HG03342 (cell line): Measurements from ENCODE around the gene ZMYND8.
"Not testable (repeated sequence)": the region's sequence is repeated elsewhere in the genome, so short reads cannot be mapped to it uniquely, and the experiment has no call there.

Experiments used
- ATAC-seq: cut with Tn5 transposase; IDR thresholded peaks from one replicate; pipeline ENCODE4 v1.9.1; 2021; ENCODE audit warnings: mild to moderate bottlenecking, moderate library complexity; ENCODE audit not compliant: unreplicated experiment

Gene ZMYND8

DNA sequence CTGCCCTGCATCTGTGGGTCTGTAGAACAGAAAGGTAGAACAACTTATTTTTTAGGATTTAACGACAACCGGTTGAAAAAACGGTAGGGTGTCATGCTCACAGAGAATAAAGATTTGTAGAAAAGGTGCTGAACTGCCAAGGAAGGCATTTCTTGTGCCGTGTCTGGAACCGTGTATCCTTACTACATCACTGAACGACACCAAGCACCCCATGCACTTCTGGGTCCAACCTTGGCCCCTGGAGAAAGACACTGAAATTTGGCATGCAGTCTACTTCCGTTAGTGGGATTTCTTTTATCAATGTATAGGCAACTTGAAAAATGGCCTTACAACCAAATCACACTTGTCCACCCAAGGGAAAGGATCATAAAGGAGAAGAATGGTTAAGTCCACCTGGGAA, 145.5 kb downstream of the ZMYND8 start:
- no peak for ATAC-seq

DNA sequence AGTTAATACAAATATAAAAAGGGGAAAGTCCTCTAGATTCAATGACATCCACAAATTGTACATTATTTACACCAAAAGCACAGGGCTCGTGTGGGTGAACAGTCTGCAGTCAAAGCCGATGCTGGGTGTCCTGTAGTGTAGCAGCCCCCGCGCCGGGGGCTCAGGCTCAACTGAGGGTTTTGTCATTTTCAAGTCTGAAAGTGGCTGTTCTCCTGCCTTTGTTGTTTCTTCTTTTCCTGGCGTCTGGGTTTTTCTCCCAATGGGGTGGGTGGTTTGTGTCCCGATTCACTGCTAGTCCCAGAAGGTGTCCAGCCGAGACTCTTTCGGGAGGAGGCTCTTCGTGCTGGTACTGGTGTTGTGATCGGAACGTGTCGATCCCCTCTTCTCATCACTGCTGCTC, 146.0 kb downstream of the ZMYND8 start:
- ATAC-seq = no peak

DNA sequence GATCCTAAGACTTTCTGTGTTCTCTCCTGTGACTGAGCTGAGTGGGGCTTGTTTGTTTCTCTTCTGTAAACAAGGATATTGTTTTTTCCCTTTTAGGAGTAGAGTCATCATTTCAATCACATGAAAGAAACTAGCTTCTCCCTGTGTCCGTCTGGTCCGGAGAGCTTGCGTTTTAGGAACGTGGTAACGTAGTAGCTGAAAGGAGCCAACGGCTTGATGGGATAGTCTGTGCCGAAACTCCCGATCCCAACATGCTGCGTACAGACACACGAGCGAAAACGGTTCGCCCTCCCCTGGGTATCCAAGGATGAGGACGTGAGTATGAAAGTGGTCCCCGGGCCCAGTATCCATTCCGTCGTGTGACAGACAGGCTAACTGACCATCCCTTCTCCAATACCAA, 146.5 kb downstream of the ZMYND8 start:
- no peak for ATAC-seq

DNA sequence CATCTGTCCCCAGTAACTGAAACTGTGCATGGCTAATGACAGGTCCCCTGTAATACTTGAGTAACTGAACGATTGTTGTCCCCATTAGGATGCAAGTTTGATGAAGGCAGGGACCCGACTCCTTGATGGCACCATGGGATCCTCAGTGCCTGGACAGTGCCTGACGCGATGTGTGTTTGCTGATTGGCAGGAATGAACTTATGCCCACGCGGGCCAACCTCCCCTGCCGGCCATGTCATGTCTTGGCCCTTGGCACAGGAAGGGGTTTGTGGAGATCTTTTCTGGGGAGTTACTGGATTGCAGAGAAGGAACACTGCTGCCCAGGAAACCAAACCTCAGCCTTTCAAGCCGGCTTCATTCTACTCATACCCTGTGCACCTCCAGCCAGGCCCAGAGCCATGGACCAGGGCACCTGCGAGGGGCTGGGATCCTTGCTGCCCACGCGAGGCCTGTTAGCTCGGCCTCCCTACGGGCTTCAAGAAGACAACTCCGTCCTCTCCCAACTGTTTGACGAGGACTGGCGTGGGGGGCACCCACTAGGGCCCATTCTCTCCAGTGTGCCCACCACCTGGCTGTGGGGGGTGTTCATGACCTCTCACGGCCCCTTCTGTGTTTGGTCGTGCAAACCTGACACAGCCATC, 147.8 kb downstream of the ZMYND8 start:
- ATAC-seq = no peak

DNA sequence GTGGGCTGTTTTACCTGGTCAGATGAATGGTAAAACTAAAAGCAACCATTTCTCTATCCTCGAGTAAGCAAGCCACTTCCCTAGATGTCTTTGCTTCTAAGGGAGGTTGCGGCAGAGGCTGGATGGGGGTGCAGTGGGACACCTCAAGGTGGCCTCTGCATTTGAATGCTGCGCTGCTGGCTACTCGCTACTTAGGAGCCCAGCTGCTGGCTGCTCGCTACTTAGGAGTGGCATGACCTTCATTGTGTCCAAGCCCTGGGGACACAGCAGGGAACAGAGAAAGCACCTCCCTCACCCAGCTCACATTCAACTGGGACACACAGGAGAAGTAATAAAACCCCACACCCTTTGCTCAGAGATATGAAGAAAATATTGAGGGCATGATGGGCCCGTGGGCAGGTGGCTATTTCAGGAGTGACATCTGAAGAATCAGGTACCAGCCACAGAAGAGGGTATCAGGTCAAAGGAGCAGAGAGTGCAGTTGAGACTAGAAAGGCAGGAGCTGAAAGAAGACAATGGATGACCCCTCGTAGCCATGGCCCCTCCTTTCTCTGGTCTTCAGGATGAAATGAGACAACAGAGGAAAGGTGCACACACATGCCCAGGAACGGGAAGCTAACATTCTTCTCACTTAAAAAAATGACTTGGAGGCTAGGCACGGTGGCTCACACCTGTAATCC, 149.4 kb downstream of the ZMYND8 start:
- ATAC-seq = no peak

DNA sequence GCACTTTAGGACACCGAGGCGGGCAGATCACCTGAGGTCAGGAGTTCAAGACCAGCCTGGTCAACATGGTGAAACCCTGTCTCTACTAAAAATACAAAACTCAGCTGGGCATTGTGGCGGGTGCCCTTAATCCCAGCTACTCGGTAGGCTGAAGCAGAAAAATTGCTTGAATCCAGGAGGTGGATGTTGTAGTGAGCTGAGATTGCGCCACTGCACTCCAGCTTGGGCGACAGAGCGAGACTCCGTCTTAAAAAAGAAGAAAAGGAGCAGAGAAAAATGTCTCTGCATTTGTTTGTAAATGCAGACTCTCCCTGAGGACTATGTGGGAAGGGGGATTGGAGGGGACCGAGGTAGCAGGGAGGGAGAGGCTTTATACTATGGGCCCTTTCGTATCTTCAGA, 149.9 kb downstream of the ZMYND8 start:
- not testable (repeated sequence) for ATAC-seq

DNA sequence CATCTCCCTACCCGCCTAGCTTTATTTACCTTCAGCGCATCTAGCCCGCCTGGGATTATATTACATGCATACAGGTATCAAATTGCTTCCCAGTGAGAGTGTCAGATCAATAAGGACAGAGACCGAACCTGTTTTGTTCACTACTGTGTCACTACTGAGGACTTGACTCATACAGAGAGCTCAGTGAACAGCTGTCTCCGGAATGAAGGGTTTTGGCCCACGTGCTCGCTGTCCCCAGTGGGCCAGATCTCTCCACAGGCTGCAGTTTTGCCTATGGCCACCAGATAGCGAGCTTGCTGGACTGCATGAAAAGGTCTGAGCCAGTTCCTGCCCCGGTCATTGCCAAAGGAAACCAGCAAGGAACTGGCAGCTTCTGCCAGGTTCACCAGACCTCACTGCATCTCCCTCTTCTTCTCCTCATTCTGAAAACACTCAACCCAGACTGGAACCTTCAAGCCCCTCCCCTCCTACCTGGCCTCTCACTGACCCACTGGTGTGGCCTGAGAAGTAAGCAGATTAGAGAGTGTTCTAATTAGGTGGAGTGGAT, 150.8 kb downstream of the ZMYND8 start:
- no peak for ATAC-seq

DNA sequence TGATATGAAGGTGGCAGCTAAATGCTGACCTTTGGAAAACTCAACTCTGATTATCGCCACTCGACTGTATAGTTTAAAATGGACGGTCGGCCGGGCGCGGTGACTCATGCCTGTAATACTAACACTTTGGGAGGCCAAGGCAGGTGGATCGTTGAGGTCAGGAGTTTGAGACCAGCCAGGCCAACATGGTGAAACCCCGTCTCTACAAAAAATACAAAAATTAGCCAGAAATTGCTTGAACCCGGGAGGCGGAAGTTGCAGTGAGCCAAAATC, 151.7 kb downstream of the ZMYND8 start:
- not testable (repeated sequence) for ATAC-seq

DNA sequence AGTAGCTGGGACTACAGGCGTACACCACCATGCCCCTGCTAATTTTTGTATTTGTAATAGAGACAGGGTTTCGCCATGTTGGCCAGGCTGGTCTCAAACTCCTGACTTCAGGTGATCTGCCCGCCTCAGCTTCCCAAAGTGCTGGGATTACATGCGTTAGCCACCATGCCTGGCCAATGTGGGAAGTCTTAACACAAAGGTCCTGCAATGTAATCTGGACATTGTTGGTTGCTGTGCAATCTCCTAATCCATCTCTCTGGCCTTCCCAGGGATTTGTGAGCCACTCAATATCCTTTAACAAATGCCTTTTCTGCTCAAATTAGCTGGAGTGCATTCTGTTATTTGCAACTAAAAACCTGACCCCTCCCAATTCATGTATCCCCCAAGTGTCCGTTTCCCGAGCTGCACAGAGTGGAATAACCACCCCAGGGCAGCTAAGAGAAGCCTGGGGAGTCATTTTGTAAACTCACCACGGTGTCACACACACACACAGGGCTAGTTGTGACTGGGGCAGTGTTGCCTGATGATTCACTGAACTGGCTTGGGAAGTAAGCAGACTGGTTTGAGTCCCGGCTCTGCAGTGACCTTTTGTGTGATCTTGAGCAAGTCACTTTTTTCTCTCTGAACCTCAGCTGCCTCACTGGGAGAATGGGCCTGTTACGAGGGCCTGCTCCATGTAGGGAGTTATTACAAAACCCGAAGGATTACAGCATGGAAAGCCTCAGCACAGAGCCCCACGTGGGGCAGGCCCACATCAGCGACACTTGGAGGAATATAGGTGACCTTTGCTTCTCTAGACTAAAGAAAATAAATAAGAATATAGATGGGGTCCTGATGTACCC, 152.3 kb downstream of the ZMYND8 start:
- ATAC-seq = no peak

DNA sequence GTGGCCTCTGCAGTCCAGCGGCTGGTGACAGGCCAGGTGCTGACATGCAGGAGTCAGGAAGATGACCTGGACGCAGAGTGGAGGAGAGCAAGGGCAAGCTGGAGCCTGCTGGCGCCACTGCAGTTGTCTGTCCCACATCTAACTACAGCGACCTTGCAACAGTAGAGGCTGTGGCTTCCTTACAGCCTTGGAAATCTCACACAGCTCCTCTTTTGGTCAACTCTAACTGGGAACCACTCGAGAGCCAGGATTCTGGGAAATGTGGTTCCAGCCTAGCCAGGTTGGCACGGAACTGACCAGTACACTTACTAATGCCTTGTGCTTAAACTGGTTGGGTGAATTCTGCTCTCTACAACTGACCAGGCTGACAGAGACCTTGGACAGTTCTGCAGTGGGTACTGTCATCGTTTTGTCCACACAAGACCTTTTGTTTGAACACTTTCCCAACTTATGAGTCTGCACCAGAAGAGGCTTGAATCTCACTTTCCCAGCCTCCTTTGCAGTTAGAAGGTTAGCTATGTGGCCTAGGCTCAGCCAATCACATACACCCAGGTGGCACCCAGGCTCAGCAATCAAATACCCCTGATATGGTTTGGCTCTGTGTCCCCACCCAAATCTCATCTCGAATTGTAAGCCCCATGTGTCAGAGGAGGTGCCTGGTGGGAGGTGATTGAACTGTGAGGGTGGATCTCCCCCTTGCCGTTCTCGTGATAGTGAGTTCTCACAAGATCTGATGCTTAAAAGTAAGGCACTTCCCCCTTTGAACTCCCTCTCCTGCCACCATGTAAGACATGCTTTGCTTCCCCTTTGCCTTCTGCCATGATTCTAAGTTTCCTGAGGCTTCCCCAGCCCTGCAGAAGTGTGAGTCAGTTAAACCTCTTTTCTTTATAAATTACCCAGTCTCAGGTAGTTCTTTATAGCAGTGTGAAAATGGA, 153.5 kb downstream of the ZMYND8 start:
- no peak for ATAC-seq

DNA sequence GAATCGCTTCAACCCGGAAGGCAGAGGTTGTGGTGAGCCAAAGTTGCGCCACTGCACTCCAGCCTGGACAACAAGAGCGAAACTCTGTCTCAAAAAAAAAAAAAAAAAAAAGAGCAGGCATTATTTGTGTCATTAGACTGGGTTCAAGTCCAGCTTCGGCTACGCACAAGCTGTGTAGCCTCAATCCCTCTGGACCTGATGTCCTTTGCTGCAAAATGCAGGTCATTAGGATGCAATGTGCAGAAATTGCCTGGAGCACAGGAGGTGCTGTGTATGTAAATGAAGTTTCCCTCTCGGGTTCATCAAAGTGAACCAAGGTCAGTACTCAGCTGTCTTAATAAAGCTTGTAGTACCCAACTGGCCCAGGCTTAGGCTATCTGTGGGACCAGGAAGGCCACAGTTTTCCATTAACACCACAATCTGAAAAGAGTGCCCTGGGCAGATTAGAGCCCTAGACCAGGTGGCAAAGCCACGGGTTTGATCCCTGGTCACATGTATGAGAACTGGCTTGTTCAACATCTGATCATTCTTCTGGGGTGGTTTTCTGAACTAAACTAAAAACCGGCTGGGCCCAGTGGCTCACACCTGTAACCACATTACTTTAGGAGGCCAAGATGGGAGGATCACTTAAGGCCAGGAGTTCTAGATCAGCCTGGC, 155.3 kb downstream of the ZMYND8 start:
- no peak for ATAC-seq

DNA sequence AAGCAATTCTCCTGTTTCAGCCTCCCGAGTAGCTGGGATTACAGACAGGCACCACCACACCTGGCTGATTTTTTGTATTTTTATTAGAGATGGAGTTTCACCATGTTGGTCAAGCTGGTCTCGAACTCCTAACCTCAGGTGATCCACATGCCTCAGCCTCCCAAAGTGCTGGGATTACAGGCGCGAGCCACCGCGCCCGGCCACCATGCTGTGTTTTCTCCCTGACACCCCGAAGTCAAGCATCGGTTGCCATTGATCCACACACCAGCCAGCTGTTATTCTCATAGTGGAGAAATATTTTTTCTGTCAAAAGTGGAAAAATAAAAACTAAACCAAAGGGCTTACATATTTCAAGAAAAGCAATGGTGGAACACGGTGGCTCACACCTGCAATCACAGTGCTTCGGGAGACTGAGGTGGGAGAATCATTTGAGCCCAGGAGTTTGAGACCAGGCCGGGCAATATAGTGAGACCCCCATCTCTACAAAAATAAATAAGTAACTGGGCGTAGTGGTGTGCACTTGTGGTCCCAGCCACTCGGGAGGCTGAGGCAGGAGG, 157.4 kb downstream of the ZMYND8 start:
- ATAC-seq = no peak

DNA sequence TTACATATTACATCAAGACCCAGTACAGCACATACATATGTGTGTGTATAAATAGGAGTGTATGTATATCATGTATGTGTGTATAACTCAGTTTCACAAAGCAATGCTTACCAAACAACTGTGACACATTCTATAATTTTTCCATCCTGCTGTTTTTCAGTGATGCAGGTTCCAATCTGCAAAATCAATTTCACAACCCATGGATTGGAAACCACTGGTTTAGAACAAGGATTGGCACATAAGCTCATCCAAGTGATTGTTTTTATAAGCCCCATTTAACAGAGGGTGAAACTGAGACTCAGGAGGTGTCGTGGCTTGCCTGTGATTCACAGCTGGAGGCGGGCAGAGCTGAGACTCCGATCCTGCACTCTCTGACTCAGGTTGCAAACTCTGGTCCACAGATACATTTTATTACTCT, 158.2 kb downstream of the ZMYND8 start:
- ATAC-seq = no peak

DNA sequence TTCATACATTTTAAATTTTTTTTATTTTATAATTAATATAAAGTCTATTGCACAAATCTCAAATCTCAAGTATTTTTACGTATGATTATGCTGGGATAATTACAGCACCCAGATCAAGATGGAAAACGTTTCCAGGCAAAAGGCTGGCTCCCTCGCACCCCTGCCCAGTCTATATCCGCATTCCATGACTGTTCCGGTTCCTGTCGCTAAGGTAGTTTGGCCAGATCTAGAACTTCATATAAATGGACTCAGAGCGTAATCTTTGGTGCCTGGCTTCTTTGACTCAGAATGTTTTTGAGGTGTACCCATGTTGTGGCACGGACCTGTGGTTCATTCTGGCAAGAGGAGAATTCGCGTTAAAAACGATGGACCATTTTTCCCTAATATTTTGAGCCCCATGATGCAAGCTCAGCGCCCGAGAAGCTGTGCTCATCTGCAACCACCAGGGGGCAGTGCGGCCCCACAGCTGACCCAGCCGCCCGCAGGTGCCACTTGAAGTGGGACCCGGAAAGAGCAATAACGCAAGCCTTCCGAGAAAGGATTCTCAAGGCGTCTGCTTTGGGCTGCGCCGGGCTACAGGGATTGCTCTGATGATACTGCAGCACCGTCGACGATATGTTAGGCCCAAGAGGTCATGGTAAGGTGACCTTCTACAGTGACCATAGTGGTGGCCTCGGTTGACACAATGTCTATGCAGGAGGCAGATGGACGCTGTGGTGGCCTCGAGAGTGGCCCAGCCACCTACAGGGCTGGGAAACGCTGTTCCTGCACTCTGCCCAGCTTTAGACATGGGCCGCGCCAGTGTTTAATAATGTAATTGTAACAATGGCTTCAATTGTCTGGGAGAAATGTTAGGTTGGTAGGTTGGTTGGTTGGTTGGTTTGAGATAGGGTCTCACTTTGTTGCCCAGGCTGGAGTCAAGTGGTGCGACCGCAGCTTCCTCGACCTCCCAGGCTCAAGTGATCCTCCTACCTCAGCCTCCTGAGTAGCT, 160.1 kb downstream of the ZMYND8 start:
- ATAC-seq = no peak

DNA sequence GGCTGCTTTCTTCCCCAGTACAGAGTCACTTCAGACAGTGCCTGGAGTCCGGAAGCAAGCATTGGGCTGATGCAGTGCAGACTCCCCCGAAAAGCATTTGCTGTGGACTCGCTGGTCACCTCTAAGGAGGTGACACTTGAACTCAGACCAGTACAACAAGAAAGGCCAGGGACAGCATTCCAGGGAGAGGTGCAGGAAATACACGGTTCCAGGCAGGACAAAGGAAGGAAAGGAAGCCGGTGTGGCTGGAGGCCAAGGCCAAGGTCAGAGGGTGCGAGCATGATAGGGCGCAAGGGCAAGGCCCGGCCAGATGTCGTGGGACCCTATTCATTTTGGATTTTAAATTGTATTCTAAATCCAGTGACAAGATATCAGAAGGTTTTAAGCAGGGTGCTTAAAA, 160.9 kb downstream of the ZMYND8 start:
- no peak for ATAC-seq

DNA sequence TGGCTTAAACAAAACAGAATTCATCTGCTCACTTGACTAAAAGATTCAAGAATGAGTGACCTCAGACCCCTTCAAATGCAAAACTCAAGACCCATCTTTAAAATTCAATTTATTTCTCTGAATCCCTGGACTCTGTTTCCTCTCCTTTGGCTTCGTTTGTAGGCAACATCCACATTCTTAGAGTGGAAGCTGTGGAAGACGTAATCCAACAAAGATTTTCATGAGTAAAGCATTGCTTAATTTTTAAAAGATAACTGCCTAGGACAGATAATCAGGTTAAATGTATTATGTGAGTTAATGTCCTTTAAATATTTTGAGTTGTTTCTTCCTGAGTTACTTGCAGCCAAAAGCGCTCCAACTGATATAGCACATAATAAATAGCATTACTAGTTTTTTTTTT, 164.5 kb downstream of the ZMYND8 start:
- ATAC-seq = no peak

DNA sequence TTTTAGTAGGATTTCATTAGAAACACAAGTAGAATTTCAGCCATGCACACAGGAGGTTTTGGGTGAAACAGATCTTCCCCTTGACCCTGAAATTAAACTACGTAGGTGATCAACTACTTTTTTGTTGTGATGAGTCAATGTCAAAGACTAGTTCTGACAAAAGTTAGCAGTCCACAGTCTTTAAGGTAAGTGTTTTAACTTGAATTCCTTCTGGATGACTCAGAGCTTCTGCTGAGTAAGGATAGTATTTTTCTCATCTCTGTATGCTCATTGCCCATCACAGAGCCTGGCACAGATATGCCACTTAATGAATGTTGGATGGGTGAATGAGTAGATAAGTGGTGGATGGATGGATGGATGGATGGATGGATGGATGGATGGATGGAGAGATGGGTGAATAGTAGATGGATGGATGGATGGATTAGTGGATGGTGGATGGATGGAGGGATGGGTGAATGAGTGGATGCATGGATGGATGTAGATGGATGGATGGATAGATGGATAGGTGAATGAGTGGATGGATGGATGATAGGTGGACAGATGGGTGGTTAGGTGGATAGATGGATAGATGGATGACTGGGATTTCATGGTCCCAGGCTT, 165.3 kb downstream of the ZMYND8 start:
- no peak for ATAC-seq

DNA sequence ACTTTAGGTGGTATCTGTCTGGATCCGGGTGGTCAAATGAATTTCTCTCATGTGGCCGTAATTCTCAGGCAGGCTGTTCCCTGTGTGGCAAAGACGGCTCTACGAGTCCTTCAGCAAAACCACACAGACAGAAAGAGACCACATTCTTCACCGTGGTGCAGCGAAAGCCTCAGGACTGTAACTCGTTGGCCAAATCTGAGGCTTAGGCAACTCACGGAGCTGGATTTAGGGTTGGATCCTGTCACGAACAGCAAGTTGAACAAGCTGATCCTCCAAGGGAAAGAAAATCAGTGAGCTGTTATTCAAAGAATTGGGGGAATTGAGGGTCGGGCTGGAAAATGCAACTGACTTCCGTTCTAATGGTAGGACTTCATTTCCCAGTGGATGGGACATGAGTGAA, 167.4 kb downstream of the ZMYND8 start:
- no peak for ATAC-seq
